HG03469 (cell line): ENCODE data around the gene MFRP.

Source experiments
- ATAC-seq: cut with Tn5 transposase; IDR thresholded peaks from one replicate; pipeline ENCODE4 v1.9.1; 2021; ENCODE audit warnings: mild to moderate bottlenecking, moderate library complexity, moderate number of reproducible peaks; ENCODE audit not compliant: unreplicated experiment

The MFRP gene

GRCh38 chr11:119373059-119373920 lies 26.8 kb upstream of the MFRP start:
- no peak for ATAC-seq

- ATAC-seq: no peak
These were observed 26.0 kb upstream of the MFRP start for GRCh38 chr11:119372260-119373058.

DNA sequence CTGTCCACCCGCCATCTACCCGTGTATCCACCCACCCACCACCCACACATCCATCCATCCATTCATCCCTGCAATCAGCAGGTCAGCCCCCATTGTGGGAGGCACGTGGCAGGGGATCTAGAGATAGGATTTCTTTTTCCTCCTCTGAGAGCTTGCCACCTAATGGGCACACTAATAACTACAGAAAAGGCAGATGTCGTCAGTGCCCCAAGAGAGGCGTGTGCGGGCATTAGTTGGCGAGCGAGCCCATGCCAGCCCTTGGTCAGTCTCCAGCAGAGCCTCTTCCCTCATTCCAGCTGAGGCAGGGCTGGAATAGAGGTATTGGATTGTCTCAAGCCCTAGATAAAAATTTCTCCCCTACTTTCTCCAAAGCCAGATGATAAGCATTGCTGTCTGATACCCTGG lies 25.3 kb upstream of the MFRP start:
- no peak for ATAC-seq

- ATAC-seq: no peak
These were observed 24.6 kb upstream of the MFRP start for GRCh38 chr11:119371067-119371601.

GRCh38 chr11:119370486-119371046 lies 24.1 kb upstream of the MFRP start:
- ATAC-seq: no peak

DNA sequence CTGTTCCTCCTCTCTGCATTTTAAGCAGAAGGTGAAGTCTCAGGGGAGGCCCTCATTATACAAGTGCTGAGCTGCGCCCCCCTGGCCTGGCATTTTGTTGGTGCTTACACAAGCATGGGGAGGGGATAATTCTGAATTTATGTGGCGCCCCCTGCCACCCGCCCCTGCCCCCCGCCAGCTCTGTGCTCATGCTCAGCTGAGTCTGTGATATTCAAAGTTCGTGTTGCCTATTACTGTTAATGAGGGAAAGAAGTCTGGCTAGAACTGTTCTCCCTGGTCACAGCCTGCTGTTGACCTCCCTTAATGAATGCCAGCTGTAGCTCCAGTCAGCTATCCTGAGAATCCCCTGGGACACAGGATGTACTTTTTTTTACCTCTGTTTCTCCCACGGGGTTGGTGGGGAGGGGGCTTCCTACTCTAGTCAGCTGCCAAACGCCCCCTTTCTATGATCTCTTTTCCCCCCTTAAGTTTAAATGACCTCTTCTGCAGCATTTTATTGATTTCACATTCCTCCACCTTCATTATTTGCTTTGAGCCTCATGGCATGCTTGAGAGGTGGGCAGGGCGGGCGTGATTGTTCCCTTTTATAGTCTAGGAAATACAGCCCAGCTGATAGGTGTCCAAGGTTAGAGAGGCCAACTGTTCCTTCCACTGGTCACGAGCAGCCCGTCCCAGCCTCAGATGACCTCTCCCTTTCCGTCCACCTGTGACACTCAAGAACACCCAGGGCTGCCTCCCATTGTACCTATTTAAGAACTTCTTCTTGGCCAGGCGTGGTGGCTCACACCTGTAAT lies 22.8 kb upstream of the MFRP start:
- no peak for ATAC-seq

GRCh38 chr11:119368121-119369034 lies 21.9 kb upstream of the MFRP start:
- ATAC-seq: no peak

DNA sequence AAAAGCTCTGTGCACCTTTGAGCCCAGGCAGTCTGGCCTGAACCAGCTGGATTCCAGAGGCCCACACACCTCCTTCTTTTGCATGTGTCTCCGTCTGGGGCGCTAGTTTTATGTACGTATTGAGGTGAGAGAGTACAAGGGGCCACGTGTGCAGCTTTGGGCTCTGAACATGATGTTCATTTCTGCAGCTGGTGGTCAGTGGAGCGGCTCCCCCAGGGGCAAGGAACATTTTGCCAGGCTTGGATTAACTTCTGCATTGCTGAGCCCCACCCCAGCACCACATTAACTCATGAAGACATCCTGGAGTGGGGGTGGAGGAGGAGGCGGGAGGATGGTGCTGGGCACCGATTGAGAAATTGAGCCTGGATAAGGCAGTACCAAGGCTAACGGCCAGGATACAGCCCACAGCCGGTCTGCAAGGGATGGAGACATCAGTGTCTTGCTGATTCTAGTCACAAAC lies 21.2 kb upstream of the MFRP start:
- ATAC-seq: no peak

DNA sequence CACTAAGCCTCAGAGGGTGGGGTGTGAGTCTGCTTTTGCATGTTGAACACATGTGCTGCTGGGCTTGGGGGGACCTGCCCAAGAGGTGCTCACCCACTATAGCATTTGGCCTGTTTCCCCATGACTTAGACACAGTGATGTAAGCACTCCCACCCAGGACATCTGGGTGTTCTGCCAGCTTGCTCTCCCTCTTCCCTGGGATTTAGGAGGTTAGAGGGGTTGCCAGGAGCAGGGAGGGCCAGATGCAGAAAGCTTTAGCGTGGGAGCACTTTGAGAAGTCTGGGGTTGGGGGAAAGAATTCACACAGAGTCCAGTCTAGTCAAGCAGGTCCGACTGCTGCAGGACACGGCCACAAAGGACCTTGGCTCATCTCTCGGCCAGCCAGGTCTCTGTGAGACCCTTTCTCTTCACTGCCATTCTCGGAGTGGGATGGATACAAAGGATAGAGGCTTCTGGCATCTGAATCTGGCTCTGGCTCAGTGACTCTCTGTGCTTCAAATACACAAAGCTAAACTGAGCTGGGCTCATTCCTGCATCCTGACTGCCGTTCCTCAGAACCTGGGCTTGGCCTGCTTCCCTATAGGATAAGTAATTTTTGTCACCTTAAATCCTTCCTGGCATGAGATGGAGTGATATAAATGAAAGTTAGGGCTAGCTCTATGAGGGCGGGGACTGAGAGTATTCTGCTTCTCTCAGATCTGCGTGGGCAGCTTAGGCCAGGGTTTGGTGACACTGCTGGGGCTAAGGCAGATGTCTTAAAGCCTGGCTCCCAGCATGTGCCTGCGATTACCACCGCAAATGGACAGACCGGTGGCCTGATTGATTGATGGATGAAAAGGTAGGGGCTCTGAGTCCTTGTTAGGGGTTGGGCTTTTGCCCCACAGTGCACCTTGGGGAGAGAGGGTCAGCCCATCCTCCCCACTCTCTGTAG lies 20.4 kb upstream of the MFRP start:
- no peak for ATAC-seq

DNA sequence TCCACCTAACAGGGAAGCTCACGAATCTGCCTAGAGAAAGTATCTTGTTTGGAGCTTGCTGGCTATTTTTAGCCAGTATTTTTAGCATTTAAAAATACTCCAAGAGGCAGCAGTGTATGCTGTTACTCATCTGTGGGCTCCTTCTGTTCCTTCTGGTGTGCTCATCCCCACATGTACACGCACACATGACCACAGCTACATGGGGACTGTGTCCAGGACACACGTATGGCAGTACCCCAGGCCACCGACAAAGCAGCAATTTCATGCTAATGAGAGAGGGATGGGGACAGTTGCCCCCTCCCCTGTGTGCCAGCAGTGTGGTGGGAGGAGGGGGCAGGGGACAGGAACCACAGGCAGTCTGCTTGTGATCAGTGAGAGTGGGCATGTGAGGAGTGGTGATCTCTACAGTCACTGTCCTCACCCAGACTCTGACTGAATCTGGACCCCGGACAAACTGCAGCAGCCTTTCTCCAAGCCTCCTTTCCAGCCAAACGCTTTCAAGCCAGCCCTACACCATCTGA lies 18.6 kb upstream of the MFRP start:
- ATAC-seq: no peak

DNA sequence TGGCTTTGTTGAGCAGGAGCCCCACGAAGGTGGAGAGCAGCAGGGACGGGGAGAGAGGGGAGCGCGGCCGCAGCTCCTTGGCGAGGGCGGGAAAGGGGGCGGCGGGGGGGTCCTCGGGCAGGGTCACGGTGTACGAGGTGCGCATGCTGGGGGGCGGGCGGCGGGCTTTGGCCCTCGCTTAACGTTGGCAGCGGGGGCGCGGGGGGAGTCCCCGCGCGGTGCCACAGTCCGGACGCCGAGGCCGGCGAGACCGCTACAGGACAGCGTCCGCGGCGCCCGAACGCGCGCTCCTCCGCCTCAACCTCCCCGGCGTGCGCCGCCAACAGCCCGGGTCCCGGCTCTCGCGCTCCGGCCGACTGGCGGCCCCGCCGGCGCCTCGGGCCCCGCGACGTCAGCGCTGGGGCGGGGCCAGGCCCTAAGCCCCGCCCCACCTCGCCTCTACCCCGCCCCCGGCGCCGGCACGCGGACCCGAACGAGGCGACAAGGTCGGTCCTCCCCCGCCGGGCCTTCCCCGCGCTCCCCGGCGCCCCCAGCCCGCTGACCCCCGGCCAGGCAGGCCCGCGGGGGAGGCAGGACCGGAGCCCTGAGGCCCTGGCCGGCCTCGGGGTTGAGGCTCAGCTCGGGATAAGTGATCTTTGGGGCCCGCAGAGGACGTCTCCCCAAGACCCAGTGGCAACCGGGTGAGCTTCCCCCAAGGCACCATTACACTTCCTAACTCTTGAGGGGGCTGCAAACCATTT lies 17.5 kb upstream of the MFRP start:
- ATAC-seq: no peak

GRCh38 chr11:119363081-119363850 lies 16.8 kb upstream of the MFRP start:
- ATAC-seq: no peak

GRCh38 chr11:119362741-119363080 lies 16.2 kb upstream of the MFRP start:
- ATAC-seq: no peak

DNA sequence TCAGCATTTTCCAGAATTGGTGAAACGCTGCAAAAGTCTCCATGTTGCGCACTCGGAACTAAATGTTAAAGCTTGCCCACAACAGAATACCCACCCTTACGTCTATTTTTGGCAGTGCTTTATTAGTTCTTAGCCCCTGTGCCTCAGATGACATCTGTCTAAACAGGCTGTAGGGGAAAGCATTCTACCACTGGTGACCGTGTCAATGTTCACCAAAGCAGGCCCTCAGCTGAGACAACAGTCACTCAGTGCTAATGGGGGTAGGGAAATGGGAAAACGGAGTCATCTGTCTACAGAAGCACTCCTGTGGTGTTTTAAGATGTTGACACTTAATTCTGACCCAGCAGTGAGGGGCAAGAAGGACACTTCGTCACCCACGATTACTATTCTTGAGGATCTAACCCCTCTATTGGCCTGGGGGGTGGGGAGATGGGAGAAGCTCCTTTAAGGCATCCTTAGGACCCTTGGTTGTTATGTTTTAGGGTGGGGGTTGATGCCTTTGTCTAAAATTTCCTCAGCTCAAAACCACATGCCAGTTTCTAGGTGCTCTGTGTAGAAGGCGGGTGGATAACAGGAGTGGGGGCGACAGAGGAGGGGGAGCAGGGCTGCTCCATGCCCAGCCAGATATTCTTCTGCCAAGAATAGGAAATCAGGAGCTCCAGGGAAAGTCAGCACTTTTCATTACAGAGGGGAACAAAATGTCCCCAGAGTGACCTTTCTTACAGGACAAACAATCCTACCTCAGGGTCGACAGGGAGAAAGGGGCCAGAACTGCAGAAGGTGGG lies 15.6 kb upstream of the MFRP start:
- ATAC-seq: no peak

DNA sequence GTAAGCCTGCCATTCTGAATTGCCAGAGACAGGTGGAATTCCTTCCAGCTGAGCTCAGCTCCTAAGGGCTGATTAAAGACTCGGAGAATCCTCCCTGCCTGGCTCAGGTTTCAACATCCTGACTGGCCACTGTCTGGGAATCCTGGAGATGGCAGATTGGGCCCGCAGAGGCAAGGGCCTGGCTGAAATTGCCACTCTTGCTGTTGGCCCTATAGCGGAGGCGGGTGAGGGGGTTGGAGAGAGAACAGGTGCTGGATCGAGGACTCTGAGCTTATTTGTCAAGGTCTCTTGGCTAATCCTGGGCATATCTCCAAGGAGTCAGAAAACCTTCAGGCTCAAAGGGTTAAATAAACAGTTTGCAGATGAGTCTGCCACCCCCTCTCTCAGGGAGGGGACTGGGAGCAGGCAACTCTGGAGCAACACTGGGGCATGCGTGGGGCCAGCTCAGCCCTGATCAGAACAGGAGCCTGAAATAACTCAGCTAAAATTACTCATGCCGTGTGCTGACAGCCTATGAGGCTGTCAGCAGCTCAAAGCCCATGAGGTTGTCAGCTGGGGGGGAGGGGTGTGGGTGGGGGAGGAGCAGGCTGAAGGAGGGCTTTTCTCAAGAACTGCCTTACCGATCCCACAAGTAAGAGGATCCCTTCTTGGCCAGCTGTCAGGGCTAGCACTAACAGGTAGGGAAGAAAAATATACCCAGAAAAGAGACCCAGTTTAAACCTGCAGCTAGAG lies 14.7 kb upstream of the MFRP start:
- ATAC-seq: no peak
